Osteocyte (in vitro differentiated cells): ENCODE data around the gene KANK4. TPM values are rescaled to one million over a fixed set of nuclear protein-coding genes. Genes with fewer than 3 reads are reported as not detected.

Experiments used
- DNase-seq: peaks from one replicate; pipeline ENCODE4 v3.0.0; 2021; ENCODE audit warnings: mixed read lengths; ENCODE audit not compliant: unreplicated experiment; ENCODE audit errors: extremely low spot score
- H3K27ac Mint-ChIP-seq: one replicate; pipeline ENCODE4 v1.8.0; 2021; ENCODE audit warnings: mild to moderate bottlenecking, mixed read lengths; ENCODE audit not compliant: unreplicated experiment
- H3K27me3 Mint-ChIP-seq: one replicate; pipeline ENCODE4 v1.8.0; 2021; ENCODE audit warnings: mixed read lengths; ENCODE audit not compliant: unreplicated experiment
- H3K36me3 Mint-ChIP-seq: one replicate; pipeline ENCODE4 v1.8.0; 2021; ENCODE audit warnings: mixed read lengths; ENCODE audit not compliant: unreplicated experiment
- H3K4me1 Mint-ChIP-seq: one replicate; pipeline ENCODE4 v1.8.0; 2021; ENCODE audit warnings: mixed read lengths; ENCODE audit not compliant: unreplicated experiment
- H3K4me3 Mint-ChIP-seq: one replicate; pipeline ENCODE4 v1.8.0; 2021; ENCODE audit warnings: mild to moderate bottlenecking, moderate library complexity, mixed read lengths; ENCODE audit not compliant: unreplicated experiment
- H3K9me3 Mint-ChIP-seq: one replicate; pipeline ENCODE4 v1.8.0; 2021; ENCODE audit warnings: mixed read lengths; ENCODE audit not compliant: unreplicated experiment
- CTCF ChIP-seq: fragments of 200-600 bp; sonication (generic); IDR thresholded peaks from 2 replicates; pipeline ENCODE4 v1.5.0; 2021; ENCODE audit warnings: antibody characterized with exemption, mild to moderate bottlenecking, moderate library complexity
- total RNA-seq: library from RNA; stranded (reverse); gene quantifications from 2 replicates; pipeline ENCODE4 v1.2.1, GENCODE V29; 2021

Gene KANK4
- total RNA-seq, 1 donor from 2014 or later: not detected

GRCh38 chr1:62286786-62287224 lies 32.4 kb downstream of the KANK4 start:
- peaks cover 22% of the 10 kb centered on the region for H3K4me1 Mint-ChIP-seq
- no peak for DNase-seq
- peaks cover 82% of the 10 kb centered on the region for H3K27me3 Mint-ChIP-seq
- TF ChIP-seq CTCF: no peak
- peak overlapping the region; percentile 68 for H3K4me3 Mint-ChIP-seq
- H3K27ac Mint-ChIP-seq: no peak overlapping the region
- H3K9me3 Mint-ChIP-seq: no peaks in the 10 kb centered on the region
- no peaks in the 10 kb centered on the region for H3K36me3 Mint-ChIP-seq

- no peak for TF ChIP-seq CTCF
- peaks cover 85% of the 10 kb centered on the region for H3K27me3 Mint-ChIP-seq
- peaks cover 22% of the 10 kb centered on the region for H3K4me1 Mint-ChIP-seq
- DNase-seq: no peak
- peak overlapping the region; percentile 68 for H3K4me3 Mint-ChIP-seq
- H3K27ac Mint-ChIP-seq: no peak overlapping the region
- no peaks in the 10 kb centered on the region for H3K9me3 Mint-ChIP-seq
- no peaks in the 10 kb centered on the region for H3K36me3 Mint-ChIP-seq
These were observed 33.0 kb downstream of the KANK4 start for GRCh38 chr1:62285984-62286785.

- no peak for DNase-seq
- Mint-ChIP-seq H3K4me3 (no peak overlapping the region), H3K27ac (no peak overlapping the region), H3K27me3 (peaks cover 85% of the 10 kb centered on the region), H3K9me3 (no peaks in the 10 kb centered on the region), H3K4me1 (peaks cover 22% of the 10 kb centered on the region), H3K36me3 (no peaks in the 10 kb centered on the region)
- TF ChIP-seq CTCF: no peak
These were observed 33.8 kb downstream of the KANK4 start for GRCh38 chr1:62285440-62285839.

- H3K36me3 Mint-ChIP-seq: no peaks in the 10 kb centered on the region
- H3K27ac Mint-ChIP-seq: no peak overlapping the region
- no peak for TF ChIP-seq CTCF
- no peak overlapping the region for H3K4me3 Mint-ChIP-seq
- DNase-seq: no peak
- peaks cover 74% of the 10 kb centered on the region for H3K27me3 Mint-ChIP-seq
- H3K4me1 Mint-ChIP-seq: peaks cover 22% of the 10 kb centered on the region
- no peaks in the 10 kb centered on the region for H3K9me3 Mint-ChIP-seq
These were observed 35.2 kb downstream of the KANK4 start for GRCh38 chr1:62283986-62284385.

GRCh38 chr1:62282909-62283755 lies 36.1 kb downstream of the KANK4 start:
- Mint-ChIP-seq H3K27me3 (peaks cover 68% of the 10 kb centered on the region), H3K9me3 (no peaks in the 10 kb centered on the region), H3K27ac (no peak overlapping the region), H3K36me3 (no peaks in the 10 kb centered on the region), H3K4me1 (peaks cover 22% of the 10 kb centered on the region), H3K4me3 (no peak overlapping the region)
- no peak for TF ChIP-seq CTCF
- no peak for DNase-seq
